Liver (tissue), 9 donors: ENCODE data around the gene RALGAPA2. TPM values are rescaled to one million over a fixed set of nuclear protein-coding genes. Genes with fewer than 3 reads are reported as not detected.

Experiments
- DNase-seq: peaks from one replicate; pipeline ENCODE4 v3.0.0-alpha.2; 2017; ENCODE audit warnings: low spot score
- H3K27ac ChIP-seq, 2 donors: one replicate each; pipeline ENCODE4 v1.7.0; 2013; ENCODE audit warnings: inconsistent platforms in 2 of 2, low read length in 2 of 2, control low read depth in 1 of 2, low read depth in 1 of 2, mild to moderate bottlenecking in 1 of 2
- H3K27me3 ChIP-seq, 4 donors: one replicate each; pipeline versions ENCODE4 v1.6.1 to v1.7.0; 2013; ENCODE audit warnings: low read length in 3 of 4, inconsistent platforms in 1 of 4, mild to moderate bottlenecking in 1 of 4, moderate library complexity in 1 of 4; ENCODE audit not compliant: control insufficient read depth in 4 of 4, insufficient read depth in 4 of 4
- H3K36me3 ChIP-seq, 4 donors: one replicate each; pipeline versions ENCODE4 v1.6.1 to v1.7.0; 2013; ENCODE audit warnings: low read length in 3 of 4, mild to moderate bottlenecking in 3 of 4, low read depth in 1 of 4, moderate library complexity in 1 of 4; ENCODE audit not compliant: control insufficient read depth in 4 of 4, insufficient read depth in 3 of 4
- H3K4me1 ChIP-seq, 4 donors: one replicate each; pipeline versions ENCODE4 v1.6.1 to v1.7.0; 2013; ENCODE audit warnings: low read length in 3 of 4, mild to moderate bottlenecking in 3 of 4, moderate library complexity in 1 of 4; ENCODE audit not compliant: control insufficient read depth in 4 of 4, insufficient read depth in 4 of 4
- H3K4me3 ChIP-seq, 3 donors: one replicate each; pipeline versions ENCODE4 v1.6.1 to v1.7.0; 2013; ENCODE audit warnings: low read length in 3 of 3, control low read depth in 1 of 3, low read depth in 1 of 3, mild to moderate bottlenecking in 1 of 3
- H3K9ac ChIP-seq, 2 donors: one replicate each; pipeline ENCODE4 v1.7.0; 2013; ENCODE audit warnings: low read length in 2 of 2, mild to moderate bottlenecking in 2 of 2, moderate library complexity in 2 of 2, control low read depth in 1 of 2, low read depth in 1 of 2
- H3K9me3 ChIP-seq, 4 donors: one replicate each; pipeline versions ENCODE4 v1.6.1 to v1.7.0; 2013; ENCODE audit warnings: low read length in 3 of 4; ENCODE audit not compliant: control insufficient read depth in 4 of 4
- EGR1 ChIP-seq, 2 donors: IDR thresholded peaks; 2 replicates each; pipeline ENCODE4 v1.6.1; 2016 to 2018; ENCODE audit warnings: antibody characterized with exemption in 2 of 2, low read depth in 2 of 2
- FOXA1 ChIP-seq: IDR thresholded peaks from 2 replicates; pipeline ENCODE4 v1.6.1; 2016; ENCODE audit warnings: antibody characterized with exemption
- FOXA2 ChIP-seq: IDR thresholded peaks from 2 replicates; pipeline ENCODE4 v1.6.1; 2016; ENCODE audit warnings: antibody characterized with exemption
- GABPA ChIP-seq, 2 donors: IDR thresholded peaks in 1 of 2; conservative IDR thresholded peaks in 1 of 2; 2 replicates each; pipeline ENCODE4 v1.6.1; 2016; ENCODE audit warnings: antibody characterized with exemption in 2 of 2, mild to moderate bottlenecking in 1 of 2, moderate library complexity in 1 of 2
- HNF4A ChIP-seq, 2 donors: conservative IDR thresholded peaks; 2 replicates each; pipeline ENCODE4 v1.6.1; 2016; ENCODE audit warnings: antibody characterized with exemption in 2 of 2, mild to moderate bottlenecking in 2 of 2
- HNF4G ChIP-seq: IDR thresholded peaks from 2 replicates; pipeline ENCODE4 v1.6.1; 2016; ENCODE audit warnings: antibody characterized with exemption
- JUND ChIP-seq, 2 donors: IDR thresholded peaks; 2 replicates each; pipeline ENCODE4 v1.6.1; 2016; ENCODE audit warnings: antibody characterized with exemption in 2 of 2
- RAD21 ChIP-seq, 2 donors: IDR thresholded peaks; 2 replicates each; pipeline ENCODE4 v1.6.1; 2016; ENCODE audit warnings: antibody characterized with exemption in 2 of 2, mild to moderate bottlenecking in 2 of 2
- RXRA ChIP-seq, 2 donors: IDR thresholded peaks; 2 replicates each; pipeline ENCODE4 v1.6.1; 2017 to 2018; ENCODE audit warnings: antibody characterized with exemption in 2 of 2, mild to moderate bottlenecking in 1 of 2
- SP1 ChIP-seq: IDR thresholded peaks from 2 replicates; pipeline ENCODE4 v1.6.1; 2018; ENCODE audit warnings: antibody characterized with exemption, mild to moderate bottlenecking
- YY1 ChIP-seq: IDR thresholded peaks from 2 replicates; pipeline ENCODE4 v1.6.1; 2016; ENCODE audit warnings: antibody characterized with exemption, mild to moderate bottlenecking
- WGBS: extraction: QIAGEN DNeasy Blood & Tissue Kit; methylation state at CpG from one replicate; pipeline ENCODE4 v1.1.7; 2013; 5-methylcytosine and 5-hydroxymethylcytosine counted together
- polyA plus RNA-seq, 2 donors: library from polyadenylated mRNA; stranded (reverse) in 1 of 2; unstranded in 1 of 2; fragments of 200-250 nt in 1 of 2; fragments of >200 nt in 1 of 2; fragmentation: Nextera tagmentation in 1 of 2; extraction: Ambion mirVana in 1 of 2; gene quantifications; one replicate each; pipeline versions ENCODE4 v1.2.1 to v1.2.3, GENCODE V29; 2013 to 2015
- total RNA-seq, 2 donors: library from RNA; depleted of rRNA; stranded (reverse); fragments of >200 nt; gene quantifications; one replicate each; pipeline ENCODE4 v1.2.3, GENCODE V29; 2014
- TF ChIP-seq, protein P1 (sequence below): fragments of 150-350 bp; IDR thresholded peaks from 2 replicates; pipeline ENCODE4 v1.5.1; 2017; ENCODE audit warnings: improper control_type of control experiment, low read depth, low read length; ENCODE audit not compliant: missing input control
- TF ChIP-seq, protein P2 (sequence below): IDR thresholded peaks from 2 replicates; pipeline ENCODE4 v1.6.1; 2016; ENCODE audit warnings: antibody characterized with exemption, mild to moderate bottlenecking
- TF ChIP-seq, protein P3 (sequence below): IDR thresholded peaks from 2 replicates; pipeline ENCODE4 v1.6.1; 2016; ENCODE audit warnings: antibody characterized with exemption
- donor health status: healthy.
- donor health status: healthy.
- donor health status: healthy.
- donor health status: healthy.
- donor health status: healthy.

RALGAPA2 gene
- total and polyA plus RNA-seq, 4 donors = 14.8 to 89.9 (median 25.1) TPM

DNA sequence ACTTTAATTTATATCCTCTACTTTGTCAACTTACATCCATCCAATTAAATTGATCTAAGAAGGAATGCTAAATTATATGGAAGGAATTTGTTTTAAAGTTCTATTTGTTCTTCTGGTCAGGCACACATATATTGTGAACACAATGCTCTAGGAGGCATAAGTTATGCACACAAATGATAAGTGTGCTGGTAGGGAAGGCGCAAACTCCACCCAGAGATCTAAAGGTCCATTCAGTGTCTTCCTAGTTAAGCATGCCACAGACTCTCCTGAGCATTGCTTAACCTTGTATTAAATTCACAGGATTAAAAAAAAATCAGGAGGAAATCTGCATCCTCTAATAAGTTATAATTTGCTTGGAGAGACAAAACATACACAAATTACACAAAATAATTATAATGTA, 127.3 kb downstream of the RALGAPA2 start:
- no peak overlapping the region for H3K27ac ChIP-seq
- TF ChIP-seq FOXA1 = no peak
- TF ChIP-seq, protein P1, sequence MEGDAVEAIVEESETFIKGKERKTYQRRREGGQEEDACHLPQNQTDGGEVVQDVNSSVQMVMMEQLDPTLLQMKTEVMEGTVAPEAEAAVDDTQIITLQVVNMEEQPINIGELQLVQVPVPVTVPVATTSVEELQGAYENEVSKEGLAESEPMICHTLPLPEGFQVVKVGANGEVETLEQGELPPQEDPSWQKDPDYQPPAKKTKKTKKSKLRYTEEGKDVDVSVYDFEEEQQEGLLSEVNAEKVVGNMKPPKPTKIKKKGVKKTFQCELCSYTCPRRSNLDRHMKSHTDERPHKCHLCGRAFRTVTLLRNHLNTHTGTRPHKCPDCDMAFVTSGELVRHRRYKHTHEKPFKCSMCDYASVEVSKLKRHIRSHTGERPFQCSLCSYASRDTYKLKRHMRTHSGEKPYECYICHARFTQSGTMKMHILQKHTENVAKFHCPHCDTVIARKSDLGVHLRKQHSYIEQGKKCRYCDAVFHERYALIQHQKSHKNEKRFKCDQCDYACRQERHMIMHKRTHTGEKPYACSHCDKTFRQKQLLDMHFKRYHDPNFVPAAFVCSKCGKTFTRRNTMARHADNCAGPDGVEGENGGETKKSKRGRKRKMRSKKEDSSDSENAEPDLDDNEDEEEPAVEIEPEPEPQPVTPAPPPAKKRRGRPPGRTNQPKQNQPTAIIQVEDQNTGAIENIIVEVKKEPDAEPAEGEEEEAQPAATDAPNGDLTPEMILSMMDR = no peak
- TF ChIP-seq, protein P2, sequence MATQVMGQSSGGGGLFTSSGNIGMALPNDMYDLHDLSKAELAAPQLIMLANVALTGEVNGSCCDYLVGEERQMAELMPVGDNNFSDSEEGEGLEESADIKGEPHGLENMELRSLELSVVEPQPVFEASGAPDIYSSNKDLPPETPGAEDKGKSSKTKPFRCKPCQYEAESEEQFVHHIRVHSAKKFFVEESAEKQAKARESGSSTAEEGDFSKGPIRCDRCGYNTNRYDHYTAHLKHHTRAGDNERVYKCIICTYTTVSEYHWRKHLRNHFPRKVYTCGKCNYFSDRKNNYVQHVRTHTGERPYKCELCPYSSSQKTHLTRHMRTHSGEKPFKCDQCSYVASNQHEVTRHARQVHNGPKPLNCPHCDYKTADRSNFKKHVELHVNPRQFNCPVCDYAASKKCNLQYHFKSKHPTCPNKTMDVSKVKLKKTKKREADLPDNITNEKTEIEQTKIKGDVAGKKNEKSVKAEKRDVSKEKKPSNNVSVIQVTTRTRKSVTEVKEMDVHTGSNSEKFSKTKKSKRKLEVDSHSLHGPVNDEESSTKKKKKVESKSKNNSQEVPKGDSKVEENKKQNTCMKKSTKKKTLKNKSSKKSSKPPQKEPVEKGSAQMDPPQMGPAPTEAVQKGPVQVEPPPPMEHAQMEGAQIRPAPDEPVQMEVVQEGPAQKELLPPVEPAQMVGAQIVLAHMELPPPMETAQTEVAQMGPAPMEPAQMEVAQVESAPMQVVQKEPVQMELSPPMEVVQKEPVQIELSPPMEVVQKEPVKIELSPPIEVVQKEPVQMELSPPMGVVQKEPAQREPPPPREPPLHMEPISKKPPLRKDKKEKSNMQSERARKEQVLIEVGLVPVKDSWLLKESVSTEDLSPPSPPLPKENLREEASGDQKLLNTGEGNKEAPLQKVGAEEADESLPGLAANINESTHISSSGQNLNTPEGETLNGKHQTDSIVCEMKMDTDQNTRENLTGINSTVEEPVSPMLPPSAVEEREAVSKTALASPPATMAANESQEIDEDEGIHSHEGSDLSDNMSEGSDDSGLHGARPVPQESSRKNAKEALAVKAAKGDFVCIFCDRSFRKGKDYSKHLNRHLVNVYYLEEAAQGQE = no peak
- no peak for TF ChIP-seq YY1
- no peak for TF ChIP-seq JUND (IDR thresholded peaks at IDR 0.05)
- TF ChIP-seq EGR1 (IDR thresholded peaks at IDR 0.05; ENCODE audit: low read depth in 2 of 2) = no peak
- TF ChIP-seq HNF4A (conservative IDR thresholded peaks at IDR 0.05) = no peak
- no peak for TF ChIP-seq RXRA (IDR thresholded peaks at IDR 0.05)
- TF ChIP-seq, protein P3, sequence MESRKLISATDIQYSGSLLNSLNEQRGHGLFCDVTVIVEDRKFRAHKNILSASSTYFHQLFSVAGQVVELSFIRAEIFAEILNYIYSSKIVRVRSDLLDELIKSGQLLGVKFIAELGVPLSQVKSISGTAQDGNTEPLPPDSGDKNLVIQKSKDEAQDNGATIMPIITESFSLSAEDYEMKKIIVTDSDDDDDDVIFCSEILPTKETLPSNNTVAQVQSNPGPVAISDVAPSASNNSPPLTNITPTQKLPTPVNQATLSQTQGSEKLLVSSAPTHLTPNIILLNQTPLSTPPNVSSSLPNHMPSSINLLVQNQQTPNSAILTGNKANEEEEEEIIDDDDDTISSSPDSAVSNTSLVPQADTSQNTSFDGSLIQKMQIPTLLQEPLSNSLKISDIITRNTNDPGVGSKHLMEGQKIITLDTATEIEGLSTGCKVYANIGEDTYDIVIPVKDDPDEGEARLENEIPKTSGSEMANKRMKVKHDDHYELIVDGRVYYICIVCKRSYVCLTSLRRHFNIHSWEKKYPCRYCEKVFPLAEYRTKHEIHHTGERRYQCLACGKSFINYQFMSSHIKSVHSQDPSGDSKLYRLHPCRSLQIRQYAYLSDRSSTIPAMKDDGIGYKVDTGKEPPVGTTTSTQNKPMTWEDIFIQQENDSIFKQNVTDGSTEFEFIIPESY = no peak
- H3K4me3 ChIP-seq = no peak overlapping the region
- WGBS = 96% methylated on average over 1 of the region's 1 CpG
- H3K9me3 ChIP-seq = no peaks in the 10 kb centered on the region
- H3K4me1 ChIP-seq = peaks cover 1 to 6% (median 4%) of the 10 kb centered on the region in 4 donors
- H3K36me3 ChIP-seq = peaks cover 8 to 71% (median 46%) of the 10 kb centered on the region in 4 donors
- no peaks in the 10 kb centered on the region for H3K27me3 ChIP-seq
- DNase-seq = no peak
- H3K9ac ChIP-seq = no peak overlapping the region

DNA sequence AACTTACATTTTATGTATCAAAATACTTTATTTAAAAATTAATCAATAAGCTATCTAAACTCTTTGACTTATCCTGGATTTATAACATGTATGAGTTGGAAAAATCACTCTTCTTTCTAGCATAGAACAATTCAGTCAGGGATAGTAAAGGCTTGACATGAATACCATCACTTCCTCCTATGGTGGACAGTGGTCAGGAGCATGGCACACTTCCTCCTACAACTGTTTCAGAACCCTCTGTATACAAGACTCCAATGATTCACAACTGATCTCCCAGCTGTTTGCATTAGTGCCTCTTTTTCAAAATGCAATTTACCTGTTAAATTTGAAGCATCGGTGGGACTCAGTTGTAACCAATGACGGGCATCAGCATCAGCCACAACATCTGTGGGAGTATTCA, 129.7 kb downstream of the RALGAPA2 start:
- Histone ChIP-seq H3K4me1 (peaks cover 1 to 6% (median 4%) of the 10 kb centered on the region in 4 donors), H3K9me3 (no peaks in the 10 kb centered on the region), H3K27ac (no peak overlapping the region), H3K4me3 (no peak overlapping the region), H3K9ac (no peak overlapping the region), H3K27me3 (no peaks in the 10 kb centered on the region), H3K36me3 (peaks cover 6 to 57% (median 51%) of the 10 kb centered on the region in 4 donors)
- TF ChIP-seq HNF4A (conservative IDR thresholded peaks at IDR 0.05) = no peak
- no peak for TF ChIP-seq YY1
- TF ChIP-seq RAD21 (IDR thresholded peaks at IDR 0.05) = no peak
- TF ChIP-seq RXRA (IDR thresholded peaks at IDR 0.05) = no peak
- 98% methylated on average over 2 of the region's 2 CpGs for WGBS
- no peak for DNase-seq

DNA sequence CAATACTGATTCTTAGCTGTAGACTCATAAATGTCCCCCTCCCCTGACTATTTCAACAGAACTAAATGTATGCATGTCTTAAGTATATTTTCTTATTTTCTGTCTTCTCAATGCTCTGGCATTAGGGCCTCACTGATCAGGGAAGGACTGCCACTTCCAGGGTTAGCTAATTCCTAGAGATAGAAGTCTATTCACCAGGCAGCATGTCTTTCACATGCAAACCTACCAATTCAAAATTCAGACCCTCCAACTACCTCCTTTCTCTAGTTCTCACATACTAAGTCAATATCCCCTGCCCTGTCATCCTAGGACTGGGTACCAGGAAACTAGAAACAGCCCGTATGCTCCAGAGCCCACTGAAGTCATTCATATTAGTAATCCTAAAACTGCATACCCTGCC, 132.3 kb downstream of the RALGAPA2 start:
- H3K27me3 ChIP-seq = no peaks in the 10 kb centered on the region
- no peak for DNase-seq
- WGBS = 84% methylated on average over 1 of the region's 1 CpG
- TF ChIP-seq HNF4A (conservative IDR thresholded peaks at IDR 0.05) (no peak), FOXA2 (no peak), SP1 (no peak), GABPA (IDR thresholded peaks at IDR 0.05 in 1 of 2, conservative IDR thresholded peaks at IDR 0.05 in 1 of 2) (no peak), FOXA1 (no peak), HNF4G (no peak)
- TF ChIP-seq, protein P2 = no peak
- TF ChIP-seq, protein P1 = no peak

More for the DNA sequence above, 132.3 kb downstream of the RALGAPA2 start:
- Histone ChIP-seq H3K9me3 (no peaks in the 10 kb centered on the region), H3K27ac (no peak overlapping the region), H3K36me3 (peaks cover 6 to 61% (median 57%) of the 10 kb centered on the region in 4 donors), H3K4me3 (no peak overlapping the region), H3K4me1 (peaks cover 1 to 6% (median 4%) of the 10 kb centered on the region in 4 donors), H3K9ac (no peak overlapping the region)
